ENCODE data around the gene BAK1. TPM values are rescaled to one million over a fixed set of nuclear protein-coding genes. Genes with fewer than 3 reads are reported as not detected.

BAK1 gene
- total RNA-seq, 4 donors from 2014 or later: 52.2 to 134 (median 59.5) TPM

- intact Hi-C loops (cut with DNase I; ENCODE audit: low total_unique reads) (no loop called here), in situ Hi-C loops (cut with MboI; ENCODE audit: low pct_ligation_motif_present in 1 of 4, low pct_unique_long_range_greater_than_20kb in 1 of 4, low sequenced_read_pairs in 3 of 4) (loop anchor here in 1 of 4 donors (10.0 kb wide), 1 partner anchor 121 kb away; no protein-coding TSS in a partner anchor)
- H3K4me3 ChIP-seq: no peak overlapping the region
- H3K36me3 ChIP-seq: no peaks in the 10 kb centered on the region
- peaks cover 11 to 25% (median 20%) of the 10 kb centered on the region in 4 donors for H3K4me1 ChIP-seq
- no peaks in the 10 kb centered on the region for H3K27me3 ChIP-seq
- no peak for TF ChIP-seq POLR2AphosphoS5 (IDR thresholded peaks at IDR 0.05)
- peak; percentile 10 to 37 (median 17) for TF ChIP-seq CTCF (IDR thresholded peaks at IDR 0.05)
- no peak for TF ChIP-seq EP300 (IDR thresholded peaks at IDR 0.05; ENCODE audit: low read depth)
- no peak for TF ChIP-seq POLR2A (IDR thresholded peaks at IDR 0.05)
- no peaks in the 10 kb centered on the region for H3K9me3 ChIP-seq
- no peak overlapping the region for H3K27ac ChIP-seq
- 80% methylated on average over 8 of the region's 8 CpGs; no CpG with 5 or more reads in 1 of the 2 donors for WGBS, 2 donors (ENCODE audit: low coverage in 1 of 2)
- no peak for DNase-seq
Observed at GRCh38 chr6:33583591-33584155, 3.6 kb upstream of the BAK1 start.

- in situ Hi-C loops (cut with MboI; ENCODE audit: low pct_ligation_motif_present in 1 of 4, low pct_unique_long_range_greater_than_20kb in 1 of 4, low sequenced_read_pairs in 3 of 4): loop anchor here in 1 of 4 donors (10.0 kb wide), 1 partner anchor 124 kb away; no protein-coding TSS in a partner anchor
- peak overlapping the region in 2 of 4 donors; percentile 92 to 95 for H3K27ac ChIP-seq
- H3K36me3 ChIP-seq: no peaks in the 10 kb centered on the region
- 96% methylated on average over 5 of the region's 5 CpGs; no CpG with 5 or more reads in 1 of the 2 donors for WGBS, 2 donors (ENCODE audit: low coverage in 1 of 2)
- TF ChIP-seq EP300 (IDR thresholded peaks at IDR 0.05; ENCODE audit: low read depth) (no peak), CTCF (IDR thresholded peaks at IDR 0.05) (no peak), POLR2A (IDR thresholded peaks at IDR 0.05) (no peak), POLR2AphosphoS5 (IDR thresholded peaks at IDR 0.05) (no peak)
- no peaks in the 10 kb centered on the region for H3K27me3 ChIP-seq
- DNase-seq: no peak
- peaks cover 11 to 44% (median 41%) of the 10 kb centered on the region in 4 donors for H3K4me1 ChIP-seq
- intact Hi-C loops (cut with DNase I; ENCODE audit: low total_unique reads): no loop called here
- H3K4me3 ChIP-seq: no peak overlapping the region
- H3K9me3 ChIP-seq: no peaks in the 10 kb centered on the region
Observed at GRCh38 chr6:33581186-33581585, 1.1 kb upstream of the BAK1 start.

- intact Hi-C loops (cut with DNase I; ENCODE audit: low total_unique reads): no loop called here
- DNase-seq: peak; percentile 75
- TF ChIP-seq POLR2A (IDR thresholded peaks at IDR 0.05) (no peak), CTCF (IDR thresholded peaks at IDR 0.05) (no peak), POLR2AphosphoS5 (IDR thresholded peaks at IDR 0.05) (no peak)
- Histone ChIP-seq H3K27ac (peak overlapping the region; percentile 92 to 97 (median 95)), H3K4me3 (peak overlapping the region in 3 of 4 donors; percentile 73 to 90 (median 86)), H3K9me3 (no peaks in the 10 kb centered on the region), H3K27me3 (no peaks in the 10 kb centered on the region), H3K36me3 (peaks cover 0 to 24% (median 14%) of the 10 kb centered on the region in 4 donors), H3K4me1 (peaks cover 5 to 36% (median 33%) of the 10 kb centered on the region in 4 donors)
- WGBS, 2 donors (ENCODE audit: low coverage in 1 of 2): 20 to 29% methylated on average over 1 to 9 of the region's 9 CpGs
- in situ Hi-C loops (cut with MboI; ENCODE audit: low pct_ligation_motif_present in 1 of 4, low pct_unique_long_range_greater_than_20kb in 1 of 4, low sequenced_read_pairs in 3 of 4): no loop called here
Observed at GRCh38 chr6:33578588-33579011, 1.5 kb downstream of the BAK1 start.

- intact Hi-C loops (cut with DNase I; ENCODE audit: low total_unique reads): no loop called here
- in situ Hi-C loops (cut with MboI; ENCODE audit: low pct_ligation_motif_present in 1 of 4, low pct_unique_long_range_greater_than_20kb in 1 of 4, low sequenced_read_pairs in 3 of 4): no loop called here
- Histone ChIP-seq H3K27me3 (no peaks in the 10 kb centered on the region), H3K9me3 (no peaks in the 10 kb centered on the region), H3K27ac (peak overlapping the region; percentile 92 to 97 (median 95)), H3K36me3 (peaks cover 0 to 27% (median 14%) of the 10 kb centered on the region in 4 donors), H3K4me3 (peak overlapping the region in 3 of 4 donors; percentile 73 to 90 (median 86)), H3K4me1 (peaks cover 5 to 36% (median 33%) of the 10 kb centered on the region in 4 donors)
- DNase-seq: no peak
- 60% methylated on average over 7 of the region's 7 CpGs; no CpG with 5 or more reads in 1 of the 2 donors for WGBS, 2 donors (ENCODE audit: low coverage in 1 of 2)
- TF ChIP-seq EP300 (IDR thresholded peaks at IDR 0.05; ENCODE audit: low read depth) (no peak), POLR2AphosphoS5 (IDR thresholded peaks at IDR 0.05) (no peak), CTCF (IDR thresholded peaks at IDR 0.05) (no peak), POLR2A (IDR thresholded peaks at IDR 0.05) (no peak)
Observed at GRCh38 chr6:33578164-33578563, 1.9 kb downstream of the BAK1 start.

All from transverse colon (tissue), 4 donors.